HepG2 (cell line): Measurements from ENCODE around the gene COA3. TPM values are rescaled to one million over a fixed set of nuclear protein-coding genes. Genes with fewer than 3 reads are reported as not detected.

ENCODE experiments used
- ARID3A ChIP-seq: IDR thresholded peaks from 2 replicates; pipeline ENCODE4 v1.6.1; 2012; ENCODE audit warnings: low read depth, low read length, improper control_type of control experiment
- EHMT2 ChIP-seq: fragments of 200-600 bp; sonication (generic); IDR thresholded peaks from 2 replicates; pipeline ENCODE4 v1.7.0; 2017; ENCODE audit warnings: antibody characterized with exemption, low read depth, low read length, borderline replicate concordance
- GTF3A ChIP-seq: sonication (generic); formaldehyde crosslinking; conservative IDR thresholded peaks from 2 replicates; pipeline ENCODE4 v1.4.0; 2020; ENCODE audit warnings: mild to moderate bottlenecking, missing genetic modification reagents
- JDP2 ChIP-seq: sonication (generic); formaldehyde crosslinking; IDR thresholded peaks from 2 replicates; pipeline ENCODE4 v1.8.1; 2022; ENCODE audit warnings: missing genetic modification reagents, borderline replicate concordance
- KDM5A ChIP-seq: fragments of 200-600 bp; sonication (generic); IDR thresholded peaks from 2 replicates; pipeline ENCODE4 v1.7.0; 2018; ENCODE audit warnings: antibody characterized with exemption, mild to moderate bottlenecking, low read length, borderline replicate concordance
- NFIB ChIP-seq: sonication (generic); formaldehyde crosslinking; IDR thresholded peaks from 2 replicates; pipeline ENCODE4 v1.9.0; 2021; ENCODE audit warnings: missing genetic modification reagents, mild to moderate bottlenecking, borderline replicate concordance
- PCBP2 ChIP-seq: fragments of 200-400 bp; formaldehyde crosslinking; optimal IDR thresholded peaks from 2 replicates; pipeline ENCODE3; 2018; ENCODE audit warnings: low read length, low read depth; ENCODE audit not compliant: poor library complexity, severe bottlenecking
- PHF8 ChIP-seq: sonication (generic); formaldehyde crosslinking; IDR thresholded peaks from 2 replicates; pipeline ENCODE4 v1.5.0; 2020; ENCODE audit warnings: missing genetic modification reagents
- POLR2AphosphoS5 ChIP-seq: IDR thresholded peaks from 2 replicates; pipeline ENCODE4 v1.6.1; 2012; ENCODE audit warnings: low read depth, low read length
- TEAD2 ChIP-seq: sonication (generic); formaldehyde crosslinking; IDR thresholded peaks from 2 replicates; pipeline ENCODE4 v1.9.0; 2021; ENCODE audit warnings: missing genetic modification reagents
- TP53 ChIP-seq: sonication (generic); formaldehyde crosslinking; conservative IDR thresholded peaks from 2 replicates; pipeline ENCODE4 v1.4.0; 2020; ENCODE audit warnings: missing genetic modification reagents
- TRAFD1 ChIP-seq: sonication (generic); formaldehyde crosslinking; IDR thresholded peaks from 2 replicates; pipeline ENCODE4 v1.5.1; 2020; ENCODE audit warnings: missing genetic modification reagents, mild to moderate bottlenecking, borderline replicate concordance
- ZBTB37 ChIP-seq: sonication (generic); formaldehyde crosslinking; IDR thresholded peaks from 2 replicates; pipeline ENCODE4 v1.4.0; 2020; ENCODE audit warnings: mild to moderate bottlenecking, missing genetic modification reagents
- ZNF274 ChIP-seq: sonication (generic); formaldehyde crosslinking; IDR thresholded peaks from 2 replicates; pipeline ENCODE4 v1.5.1; 2020; ENCODE audit warnings: mild to moderate bottlenecking, missing genetic modification reagents
- ZNF275 ChIP-seq: sonication (generic); formaldehyde crosslinking; IDR thresholded peaks from 2 replicates; pipeline ENCODE4 v1.8.0; 2022; ENCODE audit warnings: missing genetic modification reagents, mild to moderate bottlenecking, inconsistent platforms, borderline replicate concordance
- ZNF333 ChIP-seq: sonication (generic); formaldehyde crosslinking; IDR thresholded peaks from 2 replicates; pipeline ENCODE4 v1.4.0; 2020; ENCODE audit warnings: mild to moderate bottlenecking, missing genetic modification reagents, borderline replicate concordance
- ZNF337 ChIP-seq: sonication (generic); formaldehyde crosslinking; IDR thresholded peaks from 2 replicates; pipeline ENCODE4 v1.5.1; 2020; ENCODE audit warnings: missing genetic modification reagents, low read depth, mild to moderate bottlenecking, borderline replicate concordance
- ZNF629 ChIP-seq: sonication (generic); formaldehyde crosslinking; conservative IDR thresholded peaks from 2 replicates; pipeline ENCODE4 v1.5.0; 2020; ENCODE audit warnings: missing genetic modification reagents
- ZNF788 ChIP-seq: sonication (generic); formaldehyde crosslinking; IDR thresholded peaks from 2 replicates; pipeline ENCODE4 v1.5.0; 2020; ENCODE audit warnings: mild to moderate bottlenecking, missing genetic modification reagents, borderline replicate concordance
- ZNF878 ChIP-seq: sonication (generic); formaldehyde crosslinking; IDR thresholded peaks from 2 replicates; pipeline ENCODE4 v1.8.1; 2023; ENCODE audit warnings: mild to moderate bottlenecking, missing genetic modification reagents, moderate library complexity
- polyA plus RNA-seq, 8 experiments: library from polyadenylated mRNA; depleted of rRNA in 3 of 8; stranded (reverse) in 7 of 8; unstranded in 1 of 8; fragments of >200 nt; fragmentation: Illumina TruSeq in 4 of 8; extraction: Trizol in 4 of 8; gene quantifications; 2 replicates each; pipeline versions ENCODE4 v1.2.1 to v1.2.3, GENCODE V29; 2011 to 2016; ENCODE audit warnings: low read depth in 4 of 8, missing spikeins in 1 of 8, mixed read lengths in 1 of 8; ENCODE audit not compliant: insufficient read depth in 1 of 8
- total RNA-seq, 5 experiments: library from RNA; depleted of rRNA; stranded (reverse); fragments of >200 nt; fragmentation: Illumina TruSeq; extraction: Trizol; gene quantifications; 2 replicates each; pipeline ENCODE4 v1.2.3, GENCODE V29; 2016; ENCODE audit warnings: low read depth in 1 of 5
- TF ChIP-seq, protein P1 (sequence below): sonication (generic); formaldehyde crosslinking; IDR thresholded peaks from 2 replicates; pipeline ENCODE4 v1.9.0; 2021; ENCODE audit warnings: missing genetic modification reagents, borderline replicate concordance

The COA3 gene
- total and polyA plus RNA-seq, 2 of the 13 experiments (the other 11 are each of a cell fraction or from before 2014, with no cell fraction given): 133 to 202 TPM

GRCh38 chr17:42773290-42774035 is 25.0 kb downstream of the COA3 start, which contains the start of gene VPS25 (continued):
- TF ChIP-seq KDM5A (peak; percentile 100), ZNF333 (CRISPR knock-in tag) (0 out of 2 replicates have a peak, but pooled peaks have one; percentile 15), NFIB (CRISPR knock-in tag) (no peak), POLR2AphosphoS5 (peak; percentile 98), PHF8 (CRISPR knock-in tag) (peak; percentile 87), ZNF275 (CRISPR knock-in tag) (peak; percentile 94; the same call in 1 of the 2 replicates), TRAFD1 (CRISPR knock-in tag) (no peak; the same call in 1 of the 2 replicates), EHMT2 (no peak), GTF3A (peak; percentile 81; the same call in 1 of the 2 replicates), ZNF629 (CRISPR knock-in tag) (no peak), TEAD2 (CRISPR knock-in tag) (no peak), TP53 (peak; percentile 82; the same call in 1 of the 2 replicates), ZBTB37 (no peak), ZNF878 (no peak), ZNF337 (CRISPR knock-in tag) (0 out of 2 replicates have a peak, but pooled peaks have one; percentile 27), ARID3A (0 out of 2 replicates have a peak, but pooled peaks have one; percentile 8), ZNF788 (CRISPR knock-in tag) (peak; percentile 97; the same call in 1 of the 2 replicates), PCBP2 (no peak), JDP2 (no peak), ZNF274 (peak; percentile 83)
- TF ChIP-seq, protein P1, sequence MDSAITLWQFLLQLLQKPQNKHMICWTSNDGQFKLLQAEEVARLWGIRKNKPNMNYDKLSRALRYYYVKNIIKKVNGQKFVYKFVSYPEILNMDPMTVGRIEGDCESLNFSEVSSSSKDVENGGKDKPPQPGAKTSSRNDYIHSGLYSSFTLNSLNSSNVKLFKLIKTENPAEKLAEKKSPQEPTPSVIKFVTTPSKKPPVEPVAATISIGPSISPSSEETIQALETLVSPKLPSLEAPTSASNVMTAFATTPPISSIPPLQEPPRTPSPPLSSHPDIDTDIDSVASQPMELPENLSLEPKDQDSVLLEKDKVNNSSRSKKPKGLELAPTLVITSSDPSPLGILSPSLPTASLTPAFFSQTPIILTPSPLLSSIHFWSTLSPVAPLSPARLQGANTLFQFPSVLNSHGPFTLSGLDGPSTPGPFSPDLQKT: peak; percentile 28; the same call in 1 of the 2 replicates
